ENCODE results near the gene ITSN2.

The ITSN2 gene

GRCh38 chr2:24233321-24233720 is 127.0 kb downstream of the ITSN2 start:
- H3K27me3 ChIP-seq (replicated peaks; ENCODE audit: control insufficient read depth, insufficient read depth, low read length), result no peaks in the 10 kb centered on the region
- peaks cover 3% of the 10 kb centered on the region for H3K36me3 ChIP-seq (ENCODE audit: control insufficient read depth, insufficient read depth, low read length)
- DNase-seq (ENCODE audit: extremely low read depth, insufficient read length), result no peak
- no peak for TF ChIP-seq CTCF (IDR thresholded peaks at IDR 0.05; ENCODE audit: insufficient read depth, low read length, poor library complexity, severe bottlenecking)
- no peak overlapping the region for H3K4me3 ChIP-seq (replicated peaks; ENCODE audit: low read depth, low read length)

DNA sequence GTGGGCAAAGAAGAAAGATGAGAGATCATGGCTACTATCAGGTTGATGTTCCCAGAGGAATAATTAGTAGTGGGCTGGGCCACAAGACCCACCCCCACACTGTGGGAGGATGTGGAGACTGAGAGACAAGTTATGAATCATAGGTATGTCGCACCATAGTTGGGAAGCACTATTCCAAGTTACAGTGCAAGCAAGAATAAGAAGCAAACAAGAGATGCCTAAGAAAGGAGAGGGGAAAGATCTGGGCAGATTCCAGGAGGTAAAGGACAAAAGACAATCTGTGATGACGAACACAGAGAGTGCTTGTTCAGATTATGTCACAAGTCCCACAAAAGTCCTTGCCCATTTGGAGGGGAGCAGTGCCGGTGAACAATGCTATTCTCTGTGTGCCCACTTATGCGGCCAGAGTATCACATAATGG is 128.9 kb downstream of the ITSN2 start:
- H3K27me3 ChIP-seq (replicated peaks; ENCODE audit: control insufficient read depth, insufficient read depth, low read length), result no peaks in the 10 kb centered on the region
- no peak overlapping the region for H3K4me3 ChIP-seq (replicated peaks; ENCODE audit: low read depth, low read length)
- DNase-seq (ENCODE audit: extremely low read depth, insufficient read length), result no peak

DNA sequence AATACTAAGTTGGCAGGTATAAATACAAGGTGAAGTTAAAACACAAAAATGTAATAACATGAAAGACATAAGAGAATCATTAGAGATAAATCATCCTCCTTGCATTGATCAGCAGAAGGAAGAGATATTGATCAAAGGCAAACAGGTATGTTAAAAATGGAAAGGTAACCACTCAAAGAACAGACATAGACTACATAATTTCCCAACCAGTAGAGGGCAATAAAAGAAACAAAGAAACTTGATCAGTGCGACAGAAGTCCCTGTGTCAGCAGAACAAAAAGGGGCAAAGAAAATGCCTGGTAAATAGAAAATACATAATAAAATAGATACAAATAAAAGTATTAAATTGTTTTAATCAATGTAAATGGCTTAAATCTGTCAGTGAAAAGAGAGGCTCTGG is 131.9 kb downstream of the ITSN2 start:
- TF ChIP-seq CTCF (IDR thresholded peaks at IDR 0.05; ENCODE audit: insufficient read depth, low read length, poor library complexity, severe bottlenecking), result peak; percentile 45
- Histone ChIP-seq H3K4me3 (replicated peaks; ENCODE audit: low read depth, low read length) (no peak overlapping the region), H3K27me3 (replicated peaks; ENCODE audit: control insufficient read depth, insufficient read depth, low read length) (no peaks in the 10 kb centered on the region), H3K36me3 (ENCODE audit: control insufficient read depth, insufficient read depth, low read length) (peaks cover 8% of the 10 kb centered on the region)
- DNase-seq (ENCODE audit: extremely low read depth, insufficient read length), result no peak

More for the DNA sequence above, 128.9 kb downstream of the ITSN2 start:
- H3K36me3 ChIP-seq (ENCODE audit: control insufficient read depth, insufficient read depth, low read length), result peaks cover 3% of the 10 kb centered on the region
- no peak for TF ChIP-seq CTCF (IDR thresholded peaks at IDR 0.05; ENCODE audit: insufficient read depth, low read length, poor library complexity, severe bottlenecking)

GRCh38 chr2:24225499-24226242 is 134.7 kb downstream of the ITSN2 start:
- no peaks in the 10 kb centered on the region for H3K27me3 ChIP-seq (replicated peaks; ENCODE audit: control insufficient read depth, insufficient read depth, low read length)
- H3K36me3 ChIP-seq (ENCODE audit: control insufficient read depth, insufficient read depth, low read length), result peaks cover 9% of the 10 kb centered on the region
- no peak for DNase-seq (ENCODE audit: extremely low read depth, insufficient read length)
- H3K4me3 ChIP-seq (replicated peaks; ENCODE audit: low read depth, low read length), result no peak overlapping the region
- TF ChIP-seq CTCF (IDR thresholded peaks at IDR 0.05; ENCODE audit: insufficient read depth, low read length, poor library complexity, severe bottlenecking), result no peak

DNA sequence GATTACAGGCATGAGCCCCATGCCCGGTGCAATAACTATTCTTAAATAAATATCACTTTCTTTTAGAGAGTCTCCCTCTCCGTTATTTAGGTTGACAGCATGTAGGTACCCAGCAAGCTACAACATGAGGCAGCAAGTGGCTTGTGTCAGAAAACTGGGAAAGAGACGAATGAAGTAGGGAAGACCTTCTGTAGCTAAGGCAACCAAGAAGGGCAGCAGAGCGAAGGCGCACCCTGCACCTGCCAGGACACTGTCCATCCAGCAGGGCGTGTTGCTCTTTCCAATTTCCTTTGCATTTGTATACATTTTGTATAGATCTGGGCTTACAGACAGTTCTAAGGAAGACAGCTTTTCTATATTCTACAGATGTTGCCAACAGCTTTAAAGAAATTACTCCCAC is 137.4 kb downstream of the ITSN2 start:
- no peak overlapping the region for H3K4me3 ChIP-seq (replicated peaks; ENCODE audit: low read depth, low read length)
- H3K27me3 ChIP-seq (replicated peaks; ENCODE audit: control insufficient read depth, insufficient read depth, low read length), result no peaks in the 10 kb centered on the region
- H3K36me3 ChIP-seq (ENCODE audit: control insufficient read depth, insufficient read depth, low read length), result peaks cover 11% of the 10 kb centered on the region
- DNase-seq (ENCODE audit: extremely low read depth, insufficient read length), result no peak
- no peak for TF ChIP-seq CTCF (IDR thresholded peaks at IDR 0.05; ENCODE audit: insufficient read depth, low read length, poor library complexity, severe bottlenecking)

Measured in GM06990 (cell line).